Astrocyte (in vitro differentiated cells and primary cell): ENCODE data around the gene CATSPERB. TPM values are rescaled to one million over a fixed set of nuclear protein-coding genes. Genes with fewer than 3 reads are reported as not detected.
"Not testable (repeated sequence)": the region's sequence is repeated elsewhere in the genome, so short reads cannot be mapped to it uniquely, and the experiment has no call there.

Source experiments
- DNase-seq: peaks from one replicate; pipeline ENCODE4 v3.0.0-alpha.2; 2010; ENCODE audit warnings: low read depth
- FAIRE-seq: peaks from 2 replicates; lab custom pipeline; 2011; peaks lifted over from hg19 to GRCh38; lab: Jason Lieb, UNC
- H2AFZ ChIP-seq: 2 replicates; pipeline ENCODE4 v1.6.0; 2012; ENCODE audit warnings: low read depth, low read length, inconsistent platforms
- H3K27ac ChIP-seq: 2 replicates; pipeline ENCODE4 v1.5.1; 2011; ENCODE audit warnings: low read depth, low read length, inconsistent platforms
- H3K27me3 ChIP-seq: 2 replicates; pipeline ENCODE4 v1.6.0; 2011; ENCODE audit warnings: low read length, inconsistent platforms; ENCODE audit not compliant: insufficient read depth
- H3K36me3 ChIP-seq: 2 replicates; pipeline ENCODE4 v1.5.1; 2011; ENCODE audit warnings: low read length, inconsistent platforms; ENCODE audit not compliant: insufficient read depth
- H3K4me1 ChIP-seq: 2 replicates; pipeline ENCODE4 v1.5.1; 2011; ENCODE audit warnings: low read length, inconsistent platforms; ENCODE audit not compliant: insufficient read depth
- H3K4me2 ChIP-seq: 2 replicates; pipeline ENCODE4 v1.6.0; 2012; ENCODE audit warnings: low read length, inconsistent platforms
- H3K4me3 ChIP-seq: 2 replicates; pipeline ENCODE4 v1.5.1; 2011; ENCODE audit warnings: low read depth, mild to moderate bottlenecking, low read length, inconsistent platforms; ENCODE audit not compliant: insufficient read depth
- H3K79me2 ChIP-seq: 2 replicates; pipeline ENCODE4 v1.6.0; 2012; ENCODE audit warnings: mild to moderate bottlenecking, low read length, inconsistent platforms; ENCODE audit not compliant: insufficient read depth
- H3K9ac ChIP-seq: 2 replicates; pipeline ENCODE4 v1.6.0; 2012; ENCODE audit warnings: mild to moderate bottlenecking, low read length, inconsistent platforms
- H3K9me3 ChIP-seq: 2 replicates; pipeline ENCODE4 v1.5.1; 2012; ENCODE audit warnings: low read depth, mild to moderate bottlenecking, low read length, inconsistent platforms; ENCODE audit not compliant: insufficient read depth
- H4K20me1 ChIP-seq: 2 replicates; pipeline ENCODE4 v1.6.0; 2012; ENCODE audit warnings: low read length, inconsistent platforms; ENCODE audit not compliant: insufficient read depth
- H3K27ac Mint-ChIP-seq: one replicate; pipeline ENCODE4 v1.8.0; 2021; ENCODE audit warnings: mild to moderate bottlenecking, mixed read lengths; ENCODE audit not compliant: unreplicated experiment
- H3K27me3 Mint-ChIP-seq: one replicate; pipeline ENCODE4 v1.8.0; 2021; ENCODE audit warnings: low read depth, mixed read lengths; ENCODE audit not compliant: unreplicated experiment
- H3K36me3 Mint-ChIP-seq: one replicate; pipeline ENCODE4 v1.8.0; 2021; ENCODE audit warnings: low read depth, mixed read lengths; ENCODE audit not compliant: unreplicated experiment
- H3K4me1 Mint-ChIP-seq: one replicate; pipeline ENCODE4 v1.8.0; 2021; ENCODE audit warnings: low read depth, mixed read lengths; ENCODE audit not compliant: unreplicated experiment
- H3K4me3 Mint-ChIP-seq: one replicate; pipeline ENCODE4 v1.8.0; 2021; ENCODE audit warnings: mild to moderate bottlenecking, moderate library complexity, mixed read lengths; ENCODE audit not compliant: unreplicated experiment
- H3K9me3 Mint-ChIP-seq: one replicate; pipeline ENCODE4 v1.8.0; 2021; ENCODE audit warnings: mild to moderate bottlenecking, mixed read lengths; ENCODE audit not compliant: unreplicated experiment
- EZH2 ChIP-seq: IDR thresholded peaks from 2 replicates; pipeline ENCODE4 v1.6.1; 2012; ENCODE audit warnings: mild to moderate bottlenecking, low read length, inconsistent platforms; ENCODE audit not compliant: insufficient read depth
- total RNA-seq: library from RNA; stranded (reverse); gene quantifications from 2 replicates; pipeline ENCODE4 v1.2.1, GENCODE V29; 2021
- TF ChIP-seq, protein P1 (sequence below): IDR thresholded peaks from 2 replicates; pipeline ENCODE4 v1.5.1; 2011; ENCODE audit warnings: low read depth, mild to moderate bottlenecking, inconsistent platforms, low read length, moderate library complexity; ENCODE audit not compliant: insufficient read depth

CATSPERB gene
- total RNA-seq, 1 donor from 2014 or later, result 0.11 TPM

DNA sequence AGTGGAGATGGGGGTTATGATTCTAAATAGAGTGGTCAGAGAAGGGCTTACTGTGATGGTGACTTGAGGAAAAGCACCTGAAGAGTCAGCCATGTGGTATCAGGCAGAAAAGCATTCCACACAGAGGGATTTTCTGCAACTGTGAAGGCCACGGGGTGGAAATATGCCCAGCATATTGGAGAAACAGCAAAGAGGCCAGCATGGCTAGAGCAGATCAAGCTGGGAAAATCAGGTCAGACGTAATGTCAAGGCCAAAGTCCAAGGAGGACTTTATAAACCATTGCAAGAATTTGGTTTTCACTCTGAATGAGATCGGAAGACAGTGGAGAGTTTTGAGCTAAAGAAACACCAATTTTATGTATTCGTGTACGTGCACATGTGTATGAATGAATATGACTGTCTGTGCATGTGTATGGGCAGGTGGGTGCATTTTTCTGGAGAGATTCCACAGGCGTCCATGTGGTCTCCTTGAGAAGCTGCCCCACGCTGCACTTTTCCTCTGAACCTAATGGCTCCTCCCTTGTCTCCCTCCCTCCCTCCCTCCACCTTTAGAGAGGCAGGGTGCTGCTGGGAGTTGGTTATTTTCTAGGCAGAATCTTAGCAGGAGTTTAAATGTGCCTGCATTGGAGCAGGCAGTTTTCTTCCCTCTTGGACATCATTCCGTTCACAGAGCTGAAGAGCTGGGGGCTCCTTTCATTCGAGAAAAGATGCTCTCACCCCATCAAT, 124.4 kb downstream of the CATSPERB start:
- FAIRE-seq, result no peak
- Histone ChIP-seq H3K27me3 (no peaks in the 10 kb centered on the region), H3K4me1 (no peaks in the 10 kb centered on the region), H3K4me3 (no peak overlapping the region), H3K27ac (no peak overlapping the region), H2AFZ (no peak overlapping the region), H3K9me3 (no peaks in the 10 kb centered on the region), H3K79me2 (no peaks in the 10 kb centered on the region), H3K4me2 (no peak overlapping the region), H4K20me1 (no peaks in the 10 kb centered on the region), H3K36me3 (no peaks in the 10 kb centered on the region), H3K9ac (no peak overlapping the region)
- no peak overlapping the region for H3K4me3 Mint-ChIP-seq
- H3K27me3 Mint-ChIP-seq, result no peaks in the 10 kb centered on the region
- H3K27ac Mint-ChIP-seq, result no peak overlapping the region
- DNase-seq, result no peak
- no peak for TF ChIP-seq EZH2
- TF ChIP-seq, protein P1, sequence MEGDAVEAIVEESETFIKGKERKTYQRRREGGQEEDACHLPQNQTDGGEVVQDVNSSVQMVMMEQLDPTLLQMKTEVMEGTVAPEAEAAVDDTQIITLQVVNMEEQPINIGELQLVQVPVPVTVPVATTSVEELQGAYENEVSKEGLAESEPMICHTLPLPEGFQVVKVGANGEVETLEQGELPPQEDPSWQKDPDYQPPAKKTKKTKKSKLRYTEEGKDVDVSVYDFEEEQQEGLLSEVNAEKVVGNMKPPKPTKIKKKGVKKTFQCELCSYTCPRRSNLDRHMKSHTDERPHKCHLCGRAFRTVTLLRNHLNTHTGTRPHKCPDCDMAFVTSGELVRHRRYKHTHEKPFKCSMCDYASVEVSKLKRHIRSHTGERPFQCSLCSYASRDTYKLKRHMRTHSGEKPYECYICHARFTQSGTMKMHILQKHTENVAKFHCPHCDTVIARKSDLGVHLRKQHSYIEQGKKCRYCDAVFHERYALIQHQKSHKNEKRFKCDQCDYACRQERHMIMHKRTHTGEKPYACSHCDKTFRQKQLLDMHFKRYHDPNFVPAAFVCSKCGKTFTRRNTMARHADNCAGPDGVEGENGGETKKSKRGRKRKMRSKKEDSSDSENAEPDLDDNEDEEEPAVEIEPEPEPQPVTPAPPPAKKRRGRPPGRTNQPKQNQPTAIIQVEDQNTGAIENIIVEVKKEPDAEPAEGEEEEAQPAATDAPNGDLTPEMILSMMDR, result no peak
- H3K9me3 Mint-ChIP-seq, result no peaks in the 10 kb centered on the region
- H3K4me1 Mint-ChIP-seq, result peaks cover 11% of the 10 kb centered on the region
- no peaks in the 10 kb centered on the region for H3K36me3 Mint-ChIP-seq

DNA sequence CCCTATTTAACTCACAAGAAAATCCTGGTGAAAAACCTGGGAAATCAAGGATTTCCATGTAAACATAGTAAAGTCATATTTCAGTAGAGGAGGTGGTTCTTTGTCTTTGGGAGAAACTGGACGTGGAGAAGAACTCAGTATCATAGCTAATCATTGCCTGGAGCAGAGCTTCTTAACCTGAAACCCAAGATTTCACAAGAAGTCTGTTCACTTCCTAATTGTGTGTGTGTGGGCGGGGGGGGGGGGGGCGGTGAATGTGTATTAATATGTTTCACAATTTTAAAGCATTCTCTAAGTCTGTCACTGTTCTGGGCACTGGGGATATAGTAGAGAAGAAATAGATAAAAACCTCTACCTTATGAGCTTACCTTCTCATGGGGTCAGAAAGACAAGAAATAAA, 125.0 kb downstream of the CATSPERB start:
- no peaks in the 10 kb centered on the region for H3K9me3 Mint-ChIP-seq
- no peak overlapping the region for H3K4me2 ChIP-seq
- H3K27me3 ChIP-seq, result no peaks in the 10 kb centered on the region
- H3K27ac ChIP-seq, result no peak overlapping the region
- no peaks in the 10 kb centered on the region for H3K27me3 Mint-ChIP-seq
- DNase-seq (no peak), FAIRE-seq (no peak)
- TF ChIP-seq, protein P1, result no peak
- no peak for TF ChIP-seq EZH2
- H3K4me1 Mint-ChIP-seq, result peaks cover 11% of the 10 kb centered on the region
- H3K9ac ChIP-seq, result no peak overlapping the region
- no peaks in the 10 kb centered on the region for H3K79me2 ChIP-seq
- no peaks in the 10 kb centered on the region for H3K36me3 Mint-ChIP-seq
- H3K36me3 ChIP-seq, result no peaks in the 10 kb centered on the region
- H4K20me1 ChIP-seq, result no peaks in the 10 kb centered on the region
- no peak overlapping the region for H3K27ac Mint-ChIP-seq
- no peak overlapping the region for H2AFZ ChIP-seq
- H3K4me3 ChIP-seq, result no peak overlapping the region
- no peak overlapping the region for H3K4me3 Mint-ChIP-seq
- no peaks in the 10 kb centered on the region for H3K4me1 ChIP-seq
- no peaks in the 10 kb centered on the region for H3K9me3 ChIP-seq

DNA sequence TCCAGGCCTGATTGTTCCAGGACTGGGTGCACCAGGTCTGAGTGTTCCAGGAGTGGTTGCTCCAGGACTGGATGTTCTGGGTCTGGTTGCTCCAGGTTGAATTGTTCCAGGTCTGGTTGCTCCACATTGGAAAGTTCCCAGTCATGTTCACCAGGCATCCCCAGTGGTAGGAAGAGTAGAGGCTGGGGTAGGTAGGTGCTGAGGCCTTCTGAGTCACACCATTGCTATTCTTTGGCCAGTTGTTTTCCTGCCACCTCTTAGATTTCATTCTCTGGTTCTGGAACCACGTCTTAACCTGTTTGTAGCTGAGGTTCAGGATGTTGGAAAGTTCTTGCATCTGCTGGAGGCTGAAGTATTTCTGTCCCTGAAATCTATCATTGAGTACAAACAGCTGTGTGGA, 127.3 kb downstream of the CATSPERB start:
- H2AFZ ChIP-seq, DNase-seq, H3K36me3 Mint-ChIP-seq, FAIRE-seq, H4K20me1 ChIP-seq, H3K9me3 Mint-ChIP-seq, H3K27me3 ChIP-seq, H3K4me1 ChIP-seq, H3K36me3 ChIP-seq, H3K9ac ChIP-seq, H3K4me2 ChIP-seq, H3K27ac Mint-ChIP-seq, H3K27me3 Mint-ChIP-seq, H3K27ac ChIP-seq, H3K4me3 Mint-ChIP-seq, H3K79me2 ChIP-seq, H3K9me3 ChIP-seq, H3K4me3 ChIP-seq: not testable (repeated sequence)
- peaks cover 11% of the 10 kb centered on the region for H3K4me1 Mint-ChIP-seq
